Testis (tissue), 3 donors: ENCODE data around the gene KCNMB1. TPM values are rescaled to one million over a fixed set of nuclear protein-coding genes. Genes with fewer than 3 reads are reported as not detected.

Experiments used
- DNase-seq: peaks from one replicate; pipeline ENCODE4 v3.0.0-alpha.2; 2019
- H3K27ac ChIP-seq, 2 donors: fragments of 200-600 bp; sonication (generic); one replicate each; pipeline ENCODE4 v1.5.1; 2019
- H3K27me3 ChIP-seq: fragments of 200-600 bp; sonication (generic); one replicate; pipeline ENCODE4 v1.5.1; 2019
- H3K36me3 ChIP-seq: fragments of 200-600 bp; sonication (generic); one replicate; pipeline ENCODE4 v1.5.1; 2017; ENCODE audit warnings: low read depth; ENCODE audit errors: missing control alignments
- H3K4me1 ChIP-seq: fragments of 200-600 bp; sonication (generic); one replicate; pipeline ENCODE4 v1.5.1; 2019
- H3K4me3 ChIP-seq, 2 donors: fragments of 200-600 bp; sonication (generic); one replicate each; pipeline ENCODE4 v1.5.1; 2017 to 2019
- H3K9me3 ChIP-seq: fragments of 200-600 bp; sonication (generic); one replicate; pipeline ENCODE4 v1.5.1; 2017
- CTCF ChIP-seq, 3 experiments: fragments of 450-650 bp in 2 of 3; fragments of 200-600 bp in 1 of 3; sonication (generic) in 1 of 3; IDR thresholded peaks; one replicate each; pipeline ENCODE4 v1.5.1; 2016 to 2019; ENCODE audit warnings: antibody characterized with exemption in 3 of 3, mild to moderate bottlenecking in 2 of 3, moderate library complexity in 1 of 3
- POLR2A ChIP-seq: fragments of 450-650 bp; IDR thresholded peaks from one replicate; pipeline ENCODE4 v1.6.1; 2017; ENCODE audit warnings: antibody characterized with exemption, mild to moderate bottlenecking, moderate library complexity
- WGBS, 2 donors: methylation state at CpG; one replicate each; pipeline ENCODE4 v1.1.5; 2018; 5-methylcytosine and 5-hydroxymethylcytosine counted together
- intact Hi-C: fragments of 100-400 bp; cut with DNase I; formaldehyde crosslinking; loops from one replicate; pipeline ENCODE4 v1.15.1; 2023; ENCODE audit warnings: low total_unique reads
- polyA plus RNA-seq: library from polyadenylated mRNA; stranded (reverse); fragments of 350-450 nt; fragmentation: Illumina TruSeq; extraction: RNeasy Lipid Tissue Mini Kit (QIAGEN cat#74804); gene quantifications from one replicate; pipeline ENCODE4 v1.2.3, GENCODE V29; 2014; ENCODE audit warnings: low read depth, low replicate concordance; ENCODE audit not compliant: insufficient read depth
- total RNA-seq, 2 donors: library from RNA; depleted of rRNA; stranded (reverse); fragments of >200 nt; gene quantifications; one replicate each; pipeline ENCODE4 v1.2.3, GENCODE V29; 2016

KCNMB1 gene
- total and polyA plus RNA-seq, 3 donors from 2014 or later: 2.5 to 4.6 (median 3.1) TPM

GRCh38 chr5:170386743-170387395 lies 2.3 kb downstream of the KCNMB1 start:
- TF ChIP-seq CTCF (IDR thresholded peaks at IDR 0.05) (no peak), POLR2A (no peak)
- H3K27me3 ChIP-seq: no peaks in the 10 kb centered on the region
- no peak overlapping the region for H3K4me3 ChIP-seq
- H3K27ac ChIP-seq: peak overlapping the region; percentile 31 to 85
- WGBS, 2 donors: 77 to 80% methylated on average over 8 of the region's 8 CpGs
- no peak for DNase-seq
- no peaks in the 10 kb centered on the region for H3K36me3 ChIP-seq
- H3K4me1 ChIP-seq: peaks cover 17% of the 10 kb centered on the region
- no peaks in the 10 kb centered on the region for H3K9me3 ChIP-seq
- intact Hi-C loops: no loop called here

GRCh38 chr5:170383227-170383626 lies 5.9 kb downstream of the KCNMB1 start:
- intact Hi-C loops: no loop called here

GRCh38 chr5:170382790-170383189 lies 6.4 kb downstream of the KCNMB1 start:
- 89 to 96% methylated on average over 2 of the region's 2 CpGs for WGBS, 2 donors

More at GRCh38 chr5:170383227-170383626, 5.9 kb downstream of the KCNMB1 start:
- Histone ChIP-seq H3K4me1 (peaks cover 23% of the 10 kb centered on the region), H3K27ac (peak overlapping the region in 1 of 2 donors; percentile 61), H3K27me3 (no peaks in the 10 kb centered on the region), H3K9me3 (no peaks in the 10 kb centered on the region), H3K36me3 (no peaks in the 10 kb centered on the region), H3K4me3 (no peak overlapping the region)
- 76 to 92% methylated on average over 5 of the region's 5 CpGs for WGBS, 2 donors
- TF ChIP-seq CTCF (IDR thresholded peaks at IDR 0.05) (no peak), POLR2A (no peak)
- no peak for DNase-seq

GRCh38 chr5:170380361-170380951 lies 8.7 kb downstream of the KCNMB1 start:
- no peak overlapping the region for H3K4me3 ChIP-seq
- 37 to 70% methylated on average over 2 to 3 of the region's 3 CpGs for WGBS, 2 donors
- no peaks in the 10 kb centered on the region for H3K36me3 ChIP-seq
- no peak overlapping the region for H3K27ac ChIP-seq
- intact Hi-C loops: no loop called here
- no peaks in the 10 kb centered on the region for H3K27me3 ChIP-seq
- H3K9me3 ChIP-seq: no peaks in the 10 kb centered on the region
- TF ChIP-seq POLR2A: no peak
- no peak for TF ChIP-seq CTCF (IDR thresholded peaks at IDR 0.05)
- no peak for DNase-seq
- peaks cover 17% of the 10 kb centered on the region for H3K4me1 ChIP-seq

More at GRCh38 chr5:170382790-170383189, 6.4 kb downstream of the KCNMB1 start:
- H3K4me1 ChIP-seq: peaks cover 19% of the 10 kb centered on the region
- H3K36me3 ChIP-seq: no peaks in the 10 kb centered on the region
- H3K9me3 ChIP-seq: no peaks in the 10 kb centered on the region
- DNase-seq: no peak
- no peak for TF ChIP-seq POLR2A
- no peak for TF ChIP-seq CTCF (IDR thresholded peaks at IDR 0.05)
- intact Hi-C loops: no loop called here
- peak overlapping the region in 1 of 2 donors; percentile 61 for H3K27ac ChIP-seq
- no peak overlapping the region for H3K4me3 ChIP-seq
- no peaks in the 10 kb centered on the region for H3K27me3 ChIP-seq
